ENCODE measurements around the gene CST7.

CST7 gene

GRCh38 chr20:24954151-24954550 lies 5.1 kb downstream of the CST7 start:
- no peaks in the 10 kb centered on the region for H3K27me3 ChIP-seq (ENCODE audit: insufficient read depth, low read length, poor library complexity)
- H3K36me3 ChIP-seq (ENCODE audit: insufficient read depth, low read length): peaks cover 29% of the 10 kb centered on the region
- peak overlapping the region; percentile 57 for H3K27ac ChIP-seq (ENCODE audit: low read length)
- H2AFZ ChIP-seq (ENCODE audit: low read depth, low read length): no peak overlapping the region
- 0 out of 2 replicates have a peak overlapping the region, but pooled peaks have one; percentile 10 for H3K9ac ChIP-seq (ENCODE audit: low read depth, low read length)
- TF ChIP-seq CTCF (IDR thresholded peaks at IDR 0.05; ENCODE audit: borderline replicate concordance, extremely low read depth, low read length, poor library complexity, severe bottlenecking): no peak
- TF ChIP-seq EZH2 (IDR thresholded peaks at IDR 0.05; ENCODE audit: borderline replicate concordance, low read depth, low read length, severe bottlenecking): no peak
- no peak overlapping the region for H3K4me2 ChIP-seq (ENCODE audit: insufficient read depth, low read length)
- H4K20me1 ChIP-seq (ENCODE audit: insufficient read depth, low read length): peaks cover 11% of the 10 kb centered on the region
- H3K4me1 ChIP-seq (ENCODE audit: insufficient read depth, low read length): peaks cover 32% of the 10 kb centered on the region
- no peak overlapping the region for H3K4me3 ChIP-seq (ENCODE audit: low read depth in 1 of 2, low read length in 2 of 2)
- H3K9me3 ChIP-seq (ENCODE audit: insufficient read depth, low read length, severe bottlenecking): no peaks in the 10 kb centered on the region
- no peaks in the 10 kb centered on the region for H3K79me2 ChIP-seq (ENCODE audit: insufficient read depth, low read length)
- no peak for ATAC-seq (ENCODE audit: insufficient read depth, low read depth)
- peak; percentile 8 for DNase-seq

DNA sequence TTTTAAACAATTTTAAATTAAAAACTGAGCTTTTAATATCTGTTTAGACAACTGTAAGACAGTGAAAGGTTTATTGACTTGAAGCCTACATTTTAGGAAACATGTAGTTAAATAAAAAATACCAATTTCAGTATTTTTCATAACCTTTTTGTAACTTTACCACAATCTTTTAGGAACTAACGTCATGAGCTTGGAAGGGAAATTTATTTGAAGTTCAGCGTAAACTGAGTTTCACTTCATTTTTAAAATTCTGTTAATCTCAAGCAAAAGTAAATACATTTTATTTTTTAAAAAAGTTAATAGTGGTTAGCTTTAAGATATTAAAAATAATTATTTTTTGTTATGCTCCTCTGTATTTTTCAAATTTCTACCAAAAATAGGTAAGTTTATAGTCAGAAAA lies 5.5 kb downstream of the CST7 start:
- Histone ChIP-seq H4K20me1 (ENCODE audit: insufficient read depth, low read length) (peaks cover 11% of the 10 kb centered on the region), H3K4me3 (ENCODE audit: low read depth in 1 of 2, low read length in 2 of 2) (no peak overlapping the region), H3K9me3 (ENCODE audit: insufficient read depth, low read length, severe bottlenecking) (no peaks in the 10 kb centered on the region), H3K9ac (ENCODE audit: low read depth, low read length) (peak overlapping the region; percentile 10; the same call in 1 of the 2 replicates), H3K27ac (ENCODE audit: low read length) (peak overlapping the region; percentile 57), H3K36me3 (ENCODE audit: insufficient read depth, low read length) (peaks cover 31% of the 10 kb centered on the region), H3K79me2 (ENCODE audit: insufficient read depth, low read length) (no peaks in the 10 kb centered on the region), H2AFZ (ENCODE audit: low read depth, low read length) (no peak overlapping the region), H3K4me2 (ENCODE audit: insufficient read depth, low read length) (peak overlapping the region; percentile 22), H3K4me1 (ENCODE audit: insufficient read depth, low read length) (peaks cover 28% of the 10 kb centered on the region), H3K27me3 (ENCODE audit: insufficient read depth, low read length, poor library complexity) (no peaks in the 10 kb centered on the region)
- TF ChIP-seq CTCF (IDR thresholded peaks at IDR 0.05; ENCODE audit: borderline replicate concordance, extremely low read depth, low read length, poor library complexity, severe bottlenecking): no peak
- TF ChIP-seq EZH2 (IDR thresholded peaks at IDR 0.05; ENCODE audit: borderline replicate concordance, low read depth, low read length, severe bottlenecking): no peak
- no peak for ATAC-seq (ENCODE audit: insufficient read depth, low read depth)
- DNase-seq: no peak

DNA sequence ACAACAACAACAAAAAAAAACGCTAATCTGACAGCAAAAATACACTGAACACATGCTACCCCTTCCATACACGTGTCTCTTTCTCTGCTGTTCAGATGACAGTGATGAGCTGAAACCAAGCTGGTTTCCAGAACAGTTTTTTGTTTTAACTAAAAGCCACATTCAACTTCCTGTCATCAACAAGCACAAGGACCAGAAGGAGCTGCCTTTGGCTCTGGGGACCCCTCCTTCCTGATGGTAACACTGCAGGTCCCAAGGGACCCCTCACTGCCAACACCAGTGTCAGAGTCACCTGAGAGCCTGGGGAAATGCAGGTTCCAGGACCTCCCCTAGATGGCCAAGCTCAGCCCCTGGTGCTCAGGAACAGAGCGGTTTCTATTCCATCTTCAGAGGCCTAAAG lies 6.0 kb downstream of the CST7 start:
- no peaks in the 10 kb centered on the region for H3K27me3 ChIP-seq (ENCODE audit: insufficient read depth, low read length, poor library complexity)
- peaks cover 11% of the 10 kb centered on the region for H4K20me1 ChIP-seq (ENCODE audit: insufficient read depth, low read length)
- no peaks in the 10 kb centered on the region for H3K9me3 ChIP-seq (ENCODE audit: insufficient read depth, low read length, severe bottlenecking)
- H3K4me2 ChIP-seq (ENCODE audit: insufficient read depth, low read length): peak overlapping the region; percentile 22
- peaks cover 36% of the 10 kb centered on the region for H3K36me3 ChIP-seq (ENCODE audit: insufficient read depth, low read length)
- H3K4me3 ChIP-seq (ENCODE audit: low read depth in 1 of 2, low read length in 2 of 2): no peak overlapping the region
- no peak overlapping the region for H2AFZ ChIP-seq (ENCODE audit: low read depth, low read length)
- peak overlapping the region; percentile 10; the same call in 1 of the 2 replicates for H3K9ac ChIP-seq (ENCODE audit: low read depth, low read length)
- peak overlapping the region; percentile 57 for H3K27ac ChIP-seq (ENCODE audit: low read length)
- no peaks in the 10 kb centered on the region for H3K79me2 ChIP-seq (ENCODE audit: insufficient read depth, low read length)
- ATAC-seq (ENCODE audit: insufficient read depth, low read depth) (peak; percentile 89), DNase-seq (peak; percentile 90)
- peaks cover 24% of the 10 kb centered on the region for H3K4me1 ChIP-seq (ENCODE audit: insufficient read depth, low read length)
- TF ChIP-seq CTCF (IDR thresholded peaks at IDR 0.05; ENCODE audit: borderline replicate concordance, extremely low read depth, low read length, poor library complexity, severe bottlenecking) (peak; percentile 46), EZH2 (IDR thresholded peaks at IDR 0.05; ENCODE audit: borderline replicate concordance, low read depth, low read length, severe bottlenecking) (no peak)

Measured in DND-41 (cell line).